ENCODE measurements around the gene STEAP1B. TPM values are rescaled to one million over a fixed set of nuclear protein-coding genes. Genes with fewer than 3 reads are reported as not detected.

Gene STEAP1B
- total RNA-seq, 1 experiment from 2014 or later = not detected

- no peak for DNase-seq (ENCODE audit: low spot score)
These were observed 98.9 kb downstream of the STEAP1B start for GRCh38 chr7:22400936-22401553.

GRCh38 chr7:22400150-22400814 is 99.7 kb downstream of the STEAP1B start:
- DNase-seq (ENCODE audit: low spot score) = no peak

GRCh38 chr7:22399546-22399945 is 100.4 kb downstream of the STEAP1B start:
- no peak for DNase-seq (ENCODE audit: low spot score)

GRCh38 chr7:22399091-22399490 is 100.9 kb downstream of the STEAP1B start:
- no peak for DNase-seq (ENCODE audit: low spot score)

GRCh38 chr7:22397981-22398380 is 102.0 kb downstream of the STEAP1B start:
- no peak for DNase-seq (ENCODE audit: low spot score)

GRCh38 chr7:22395222-22395621 is 104.8 kb downstream of the STEAP1B start:
- no peak for DNase-seq (ENCODE audit: low spot score)

- DNase-seq (ENCODE audit: low spot score) = no peak
These were observed 105.2 kb downstream of the STEAP1B start for GRCh38 chr7:22394739-22395138.

GRCh38 chr7:22393913-22394729 is 105.9 kb downstream of the STEAP1B start:
- no peak for DNase-seq (ENCODE audit: low spot score)

- DNase-seq (ENCODE audit: low spot score) = no peak
These were observed 109.5 kb downstream of the STEAP1B start for GRCh38 chr7:22390516-22390915.

GRCh38 chr7:22389892-22390291 is 110.1 kb downstream of the STEAP1B start:
- DNase-seq (ENCODE audit: low spot score) = no peak

- DNase-seq (ENCODE audit: low spot score) = no peak
These were observed 112.4 kb downstream of the STEAP1B start for GRCh38 chr7:22387583-22387982.

GRCh38 chr7:22386865-22387264 is 113.1 kb downstream of the STEAP1B start:
- no peak for DNase-seq (ENCODE audit: low spot score)

- DNase-seq (ENCODE audit: low spot score) = no peak
These were observed 113.7 kb downstream of the STEAP1B start for GRCh38 chr7:22386206-22386858.

GRCh38 chr7:22385326-22385725 is 114.7 kb downstream of the STEAP1B start:
- DNase-seq (ENCODE audit: low spot score) = no peak

- DNase-seq (ENCODE audit: low spot score) = no peak
These were observed 119.7 kb downstream of the STEAP1B start for GRCh38 chr7:22380333-22380732.

GRCh38 chr7:22378199-22378980 is 121.6 kb downstream of the STEAP1B start:
- DNase-seq (ENCODE audit: low spot score) = no peak

GRCh38 chr7:22377703-22378102 is 122.3 kb downstream of the STEAP1B start:
- DNase-seq (ENCODE audit: low spot score) = no peak

- no peak for DNase-seq (ENCODE audit: low spot score)
These were observed 124.5 kb downstream of the STEAP1B start for GRCh38 chr7:22375359-22376048.

GRCh38 chr7:22373911-22374310 is 126.1 kb downstream of the STEAP1B start:
- DNase-seq (ENCODE audit: low spot score) = no peak

- no peak for DNase-seq (ENCODE audit: low spot score)
These were observed 126.6 kb downstream of the STEAP1B start for GRCh38 chr7:22373388-22373787.

- no peak for DNase-seq (ENCODE audit: low spot score)
These were observed 127.1 kb downstream of the STEAP1B start for GRCh38 chr7:22372863-22373262.

Measured in A172 (cell line).